Activated CD4-positive, alpha-beta T cell treated with anti-CD3 and anti-CD28 coated beads for 1 hour (primary cell): ENCODE data around the gene RHOJ.

Experiments
- DNase-seq: peaks from one replicate; pipeline ENCODE4 v3.0.0-alpha.2; 2020

RHOJ gene

DNA sequence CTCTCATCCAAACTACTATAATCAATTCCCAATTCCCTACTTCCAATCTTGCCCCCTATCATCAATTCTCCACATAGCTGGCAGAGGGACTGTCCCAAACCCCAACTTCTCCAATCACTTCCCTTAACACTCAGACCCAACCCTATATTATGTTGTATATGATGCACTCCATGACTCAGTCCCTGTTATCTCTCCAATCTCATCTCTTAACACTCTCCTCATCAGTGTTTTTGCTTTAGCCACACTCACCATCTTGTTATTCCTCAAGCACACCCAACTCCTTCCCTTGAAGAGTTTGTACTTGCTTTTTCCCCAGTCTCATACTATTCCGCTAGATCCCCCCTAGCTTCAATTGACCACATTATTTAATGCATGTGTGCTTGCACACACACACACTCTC is 4.9 kb downstream of the RHOJ start:
- no peak for DNase-seq

GRCh38 chr14:63210812-63211211 is 6.6 kb downstream of the RHOJ start:
- no peak for DNase-seq

DNA sequence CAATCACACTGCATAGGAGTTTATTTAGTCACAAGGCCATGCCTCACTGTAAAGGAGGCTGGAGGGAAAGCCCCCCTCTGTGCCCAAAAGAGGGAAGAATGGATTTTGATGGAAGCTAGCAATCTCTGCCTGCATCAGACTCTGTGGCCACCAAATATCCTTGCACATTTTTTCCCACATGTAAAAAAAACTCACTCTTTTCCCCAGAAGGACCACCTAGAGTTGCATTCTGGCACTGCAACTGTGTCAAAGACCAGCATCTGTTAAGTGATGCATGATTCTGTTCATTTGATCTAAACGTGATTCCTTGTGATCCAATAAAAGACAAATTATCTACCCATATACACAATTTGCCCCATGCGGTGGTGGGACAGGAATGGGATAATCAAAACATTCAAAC is 8.0 kb downstream of the RHOJ start:
- DNase-seq, result no peak

GRCh38 chr14:63212776-63213500 is 8.7 kb downstream of the RHOJ start:
- no peak for DNase-seq

GRCh38 chr14:63214417-63215196 is 10.4 kb downstream of the RHOJ start:
- DNase-seq, result no peak

DNA sequence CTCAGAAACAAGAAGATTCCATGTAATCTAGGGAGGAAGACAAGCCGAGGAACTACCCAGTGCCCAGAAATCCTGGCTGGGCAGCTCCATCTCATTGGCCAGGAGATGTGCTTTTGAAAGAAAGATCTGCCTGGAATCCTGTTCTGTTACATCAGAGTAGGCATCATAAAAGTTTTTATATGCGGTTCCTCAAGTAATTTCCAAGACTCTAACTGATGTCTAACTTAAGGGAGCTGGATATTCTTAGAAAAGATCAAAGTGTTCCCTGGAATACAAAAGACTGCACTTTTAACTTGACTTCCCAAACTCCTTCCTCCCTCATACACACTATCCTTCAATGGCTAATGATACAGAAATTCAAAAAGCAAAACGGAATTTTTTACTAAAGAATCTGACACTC is 16.3 kb downstream of the RHOJ start:
- no peak for DNase-seq

DNA sequence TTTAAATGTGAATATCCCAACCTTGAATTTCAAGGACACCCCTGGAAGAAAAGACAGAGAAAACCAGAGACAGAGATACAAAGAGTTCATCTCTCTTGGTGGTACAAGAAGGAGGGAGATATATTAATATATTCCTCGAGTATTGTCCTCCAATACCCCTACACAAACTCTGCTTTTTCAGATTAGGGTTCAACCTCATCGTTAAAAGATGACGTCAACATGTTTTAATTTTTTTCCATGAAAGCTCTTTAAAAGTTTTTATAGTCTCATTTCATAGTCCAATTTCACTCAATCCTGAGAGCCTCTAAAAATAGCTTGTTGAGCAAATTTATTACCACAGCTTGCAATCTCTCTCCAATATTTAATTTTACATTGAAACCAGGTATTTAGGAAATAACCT is 19.4 kb downstream of the RHOJ start:
- no peak for DNase-seq

GRCh38 chr14:63224196-63224595 is 20.0 kb downstream of the RHOJ start:
- no peak for DNase-seq

GRCh38 chr14:63228217-63228616 is 24.0 kb downstream of the RHOJ start:
- DNase-seq, result no peak

DNA sequence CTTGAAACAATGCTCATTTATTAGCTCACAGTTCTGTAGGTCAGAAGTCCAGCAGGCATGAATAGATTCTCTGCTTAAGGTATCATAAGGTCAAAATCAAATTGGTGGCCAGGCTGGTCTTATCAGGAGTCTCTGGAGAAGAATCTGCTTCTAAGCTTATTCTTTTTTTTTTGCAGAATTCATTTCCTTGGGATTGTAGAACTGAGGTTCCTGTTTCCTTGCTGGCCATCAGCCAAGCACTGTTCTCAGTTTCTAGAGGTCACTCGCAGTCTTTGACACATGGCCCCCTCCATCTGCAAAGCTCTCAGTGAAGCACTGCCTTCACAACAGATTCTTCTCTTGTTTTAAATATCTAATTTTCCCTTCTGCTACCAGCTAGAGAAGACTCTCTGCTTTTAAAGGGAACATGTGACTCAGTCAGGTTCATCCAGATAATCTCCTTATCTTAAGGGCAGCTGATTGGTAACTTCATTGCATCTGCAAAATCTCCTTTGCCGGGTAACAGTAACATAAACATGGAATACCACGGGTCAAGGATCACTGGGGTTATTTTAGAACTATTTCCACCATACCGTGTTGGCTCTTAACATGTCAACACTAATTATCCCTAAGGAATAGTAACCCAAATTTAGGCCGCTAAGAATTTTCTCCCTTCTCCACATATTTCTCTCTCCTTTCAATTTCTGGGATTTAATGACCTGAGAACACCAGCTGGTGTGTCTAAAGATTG is 25.3 kb downstream of the RHOJ start:
- no peak for DNase-seq

DNA sequence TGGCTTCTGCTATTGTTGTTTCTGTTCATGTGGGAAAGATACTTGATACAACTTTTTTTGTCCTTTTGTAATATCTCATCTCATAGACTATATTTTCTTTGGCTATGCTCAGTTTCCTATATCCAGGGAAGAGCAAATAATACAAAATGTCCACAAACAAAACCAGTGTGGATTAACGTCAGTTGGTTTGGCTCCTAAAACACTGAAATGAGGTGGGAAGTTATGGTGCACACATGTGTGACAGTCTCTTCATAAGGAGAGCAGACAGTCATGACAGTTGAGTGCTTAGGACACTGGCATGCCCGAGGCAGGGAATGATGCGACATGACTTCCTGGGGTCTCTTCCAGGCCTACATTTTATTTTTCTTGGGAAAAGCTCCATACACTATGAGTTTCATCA is 27.5 kb downstream of the RHOJ start:
- no peak for DNase-seq

- no peak for DNase-seq
Measured at GRCh38 chr14:63237791-63238190, 33.5 kb downstream of the RHOJ start.

GRCh38 chr14:63240221-63240620 is 36.0 kb downstream of the RHOJ start:
- DNase-seq, result no peak

GRCh38 chr14:63241096-63241495 is 36.9 kb downstream of the RHOJ start:
- no peak for DNase-seq

- DNase-seq, result no peak
Measured at GRCh38 chr14:63243646-63244045, 39.4 kb downstream of the RHOJ start.

DNA sequence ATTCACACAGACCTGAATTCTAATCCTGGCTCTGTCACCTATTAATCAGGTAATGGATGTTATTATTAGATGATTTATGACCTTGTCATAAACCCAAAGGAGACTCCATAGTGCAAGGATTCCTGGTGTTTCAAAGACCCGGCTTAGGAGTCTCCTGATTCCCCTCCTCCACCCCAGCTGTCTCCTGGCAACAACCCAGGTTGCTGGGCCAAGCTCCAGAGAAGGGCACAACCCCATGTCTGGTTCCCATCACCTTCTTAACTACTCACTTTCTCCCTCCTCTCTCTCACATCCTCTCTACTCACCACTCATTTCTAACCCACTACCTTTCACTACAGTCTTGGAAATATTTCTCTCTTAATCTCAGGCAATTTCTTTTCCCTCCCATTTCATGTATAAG is 41.6 kb downstream of the RHOJ start:
- DNase-seq, result no peak

- no peak for DNase-seq
Measured at GRCh38 chr14:63248211-63248610, 44.0 kb downstream of the RHOJ start.

GRCh38 chr14:63249092-63249491 is 44.8 kb downstream of the RHOJ start:
- no peak for DNase-seq

DNA sequence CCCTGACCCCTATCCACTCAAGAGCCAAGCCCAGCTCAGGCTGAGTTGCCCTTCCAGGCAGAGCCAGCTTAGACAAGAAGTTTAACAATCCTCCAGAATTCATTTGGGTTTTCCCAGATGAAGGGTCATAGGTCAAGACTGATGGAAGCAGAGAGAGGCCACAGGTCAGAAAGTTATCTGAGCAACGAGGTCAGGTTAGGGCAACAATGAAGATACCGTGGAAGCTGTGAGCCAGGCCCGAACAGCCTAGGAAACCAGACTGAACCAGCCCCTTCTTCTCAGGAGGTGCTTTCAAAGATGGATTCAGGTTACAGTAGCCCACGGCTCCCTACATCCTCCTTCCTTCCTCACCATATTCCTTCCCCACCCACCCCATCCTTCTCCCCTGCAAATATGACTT is 53.1 kb downstream of the RHOJ start:
- DNase-seq, result no peak

DNA sequence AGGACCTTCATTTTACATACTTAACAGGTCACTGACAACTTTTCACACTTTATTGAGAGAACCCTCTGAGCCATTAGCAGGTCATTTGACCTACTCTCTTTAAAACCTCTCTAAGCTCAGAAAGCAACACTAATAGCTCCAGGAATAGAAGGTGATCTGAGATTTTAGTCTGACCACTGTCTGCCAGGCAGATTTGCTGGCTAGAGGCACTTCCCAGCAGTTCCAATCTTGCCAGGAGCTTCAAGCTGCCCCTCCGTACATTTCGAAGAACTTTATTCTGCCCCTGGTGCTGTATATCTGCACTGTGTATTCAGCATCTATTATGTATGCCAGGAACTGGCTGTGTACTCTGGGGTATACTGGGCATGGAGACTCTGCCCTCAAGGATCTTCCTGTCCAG is 58.2 kb downstream of the RHOJ start:
- DNase-seq, result no peak

DNA sequence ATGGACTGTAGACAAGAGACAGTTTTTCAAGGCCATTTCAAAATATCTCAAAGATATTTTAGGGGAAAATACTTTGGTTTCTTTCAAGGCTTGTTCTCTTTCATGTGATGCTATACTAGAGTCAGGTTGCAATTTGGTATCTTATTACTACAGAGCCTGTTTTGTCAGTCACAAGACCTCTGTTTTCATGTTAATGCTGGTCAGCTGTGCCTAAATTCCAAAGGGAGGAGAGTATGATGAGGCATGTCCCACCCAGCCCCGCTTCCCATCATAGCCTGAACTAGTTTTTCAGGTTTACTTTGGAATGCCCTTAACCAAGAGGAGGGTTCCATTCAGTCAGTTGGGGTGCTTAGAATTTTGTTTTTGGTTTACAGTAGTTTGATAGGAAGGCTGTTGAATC is 61.9 kb downstream of the RHOJ start:
- DNase-seq, result no peak

DNA sequence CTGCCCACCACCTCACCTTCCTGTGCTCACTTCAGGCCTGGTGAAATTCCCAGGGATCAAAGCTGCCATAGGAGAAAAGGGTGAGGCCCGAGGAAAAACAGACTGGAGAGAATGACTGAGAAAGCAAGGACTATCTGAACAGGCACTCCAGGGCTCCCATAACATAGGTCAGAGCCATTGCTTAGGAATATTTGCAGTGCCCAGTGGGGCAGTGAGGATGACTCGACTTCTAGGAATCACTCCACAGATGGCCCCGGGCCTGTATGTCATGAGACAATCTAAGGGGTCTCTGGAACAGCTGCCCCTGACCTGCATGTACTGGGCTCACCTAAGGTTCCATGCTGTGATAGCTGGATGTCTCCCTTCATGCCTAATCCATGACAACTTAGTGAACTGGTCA is 62.9 kb downstream of the RHOJ start:
- DNase-seq, result no peak

DNA sequence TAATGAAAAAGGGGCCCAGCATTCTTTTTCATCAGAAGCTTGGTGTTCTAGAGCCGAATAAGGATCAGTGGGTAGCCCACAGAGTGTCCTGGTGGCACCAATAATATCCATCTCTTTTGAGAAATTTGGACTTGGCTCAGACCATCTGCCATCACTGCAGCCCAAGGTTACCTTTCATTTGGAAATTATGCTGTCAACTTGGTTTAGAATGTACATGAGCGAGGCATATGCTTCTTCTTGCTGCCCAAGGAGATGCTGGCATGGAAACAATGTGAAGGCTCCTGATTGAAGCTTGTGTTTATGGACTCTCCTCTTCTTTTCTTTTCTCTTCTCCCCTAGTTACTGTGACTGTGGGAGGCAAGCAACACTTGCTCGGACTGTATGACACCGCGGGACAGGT is 64.5 kb downstream of the RHOJ start:
- no peak for DNase-seq
